BE2C (cell line): Measurements from ENCODE around the gene SDF2.

Experiments used
- DNase-seq: peaks from one replicate; pipeline ENCODE4 v3.0.0-alpha.2; 2020
- H3K27me3 ChIP-seq: fragments of 250-450 bp; sonication (Bioruptor Pico); 2 replicates; pipeline ENCODE4 v1.5.1; 2020; ENCODE audit warnings: mild to moderate bottlenecking
- H3K36me3 ChIP-seq: fragments of 250-450 bp; sonication (Bioruptor Pico); 2 replicates; pipeline ENCODE4 v1.5.1; 2020; ENCODE audit warnings: mild to moderate bottlenecking
- H3K4me1 ChIP-seq: fragments of 250-450 bp; sonication (Bioruptor Pico); 2 replicates; pipeline ENCODE4 v1.5.1; 2020
- H3K4me3 ChIP-seq: 2 replicates; pipeline ENCODE4 v1.5.1; 2011; ENCODE audit warnings: low read depth, low read length
- H3K9me3 ChIP-seq: fragments of 250-450 bp; sonication (Bioruptor Pico); 2 replicates; pipeline ENCODE4 v1.5.1; 2020
- CTCF ChIP-seq: IDR thresholded peaks from 2 replicates; pipeline ENCODE4 v1.5.1; 2012; ENCODE audit warnings: mild to moderate bottlenecking, low read depth, low read length

Gene SDF2

GRCh38 chr17:28623696-28624095 lies 38.0 kb downstream of the SDF2 start:
- peaks cover 21% of the 10 kb centered on the region for H3K36me3 ChIP-seq
- no peak overlapping the region for H3K4me3 ChIP-seq
- no peak for TF ChIP-seq CTCF
- no peaks in the 10 kb centered on the region for H3K27me3 ChIP-seq
- H3K9me3 ChIP-seq, result no peaks in the 10 kb centered on the region
- H3K4me1 ChIP-seq, result no peaks in the 10 kb centered on the region
- no peak for DNase-seq

- Histone ChIP-seq H3K4me1 (no peaks in the 10 kb centered on the region), H3K27me3 (no peaks in the 10 kb centered on the region), H3K9me3 (no peaks in the 10 kb centered on the region), H3K4me3 (no peak overlapping the region), H3K36me3 (peaks cover 25% of the 10 kb centered on the region; the same call in 1 of the 2 replicates)
- no peak for DNase-seq
- no peak for TF ChIP-seq CTCF
Measured at GRCh38 chr17:28622186-28622585, 39.5 kb downstream of the SDF2 start.

GRCh38 chr17:28620010-28620409 lies 41.7 kb downstream of the SDF2 start:
- no peaks in the 10 kb centered on the region for H3K9me3 ChIP-seq
- H3K36me3 ChIP-seq, result peaks cover 35% of the 10 kb centered on the region
- H3K4me1 ChIP-seq, result no peaks in the 10 kb centered on the region
- DNase-seq, result no peak
- no peak overlapping the region for H3K4me3 ChIP-seq
- H3K27me3 ChIP-seq, result no peaks in the 10 kb centered on the region
- no peak for TF ChIP-seq CTCF

GRCh38 chr17:28618464-28618863 lies 43.2 kb downstream of the SDF2 start:
- peaks cover 28% of the 10 kb centered on the region for H3K36me3 ChIP-seq
- DNase-seq, result no peak
- H3K4me3 ChIP-seq, result no peak overlapping the region
- no peak for TF ChIP-seq CTCF
- no peaks in the 10 kb centered on the region for H3K9me3 ChIP-seq
- H3K27me3 ChIP-seq, result no peaks in the 10 kb centered on the region
- H3K4me1 ChIP-seq, result no peaks in the 10 kb centered on the region

GRCh38 chr17:28616281-28616680 lies 45.4 kb downstream of the SDF2 start:
- no peak for DNase-seq
- Histone ChIP-seq H3K4me3 (no peak overlapping the region), H3K36me3 (peaks cover 20% of the 10 kb centered on the region), H3K27me3 (no peaks in the 10 kb centered on the region), H3K9me3 (no peaks in the 10 kb centered on the region), H3K4me1 (no peaks in the 10 kb centered on the region)
- TF ChIP-seq CTCF, result no peak

- peaks cover 17% of the 10 kb centered on the region for H3K36me3 ChIP-seq
- H3K4me3 ChIP-seq, result no peak overlapping the region
- TF ChIP-seq CTCF, result no peak
Measured at GRCh38 chr17:28615260-28615940, 46.3 kb downstream of the SDF2 start.

More at GRCh38 chr17:28615260-28615940, 46.3 kb downstream of the SDF2 start:
- H3K4me1 ChIP-seq, result no peaks in the 10 kb centered on the region
- DNase-seq, result no peak
- no peaks in the 10 kb centered on the region for H3K27me3 ChIP-seq
- no peaks in the 10 kb centered on the region for H3K9me3 ChIP-seq
